CD4-positive, alpha-beta T cell treated with Interleukin-10 for 1 hour (primary cell): ENCODE results near the gene FAM221B.

Source experiments
- DNase-seq: peaks from one replicate; pipeline ENCODE4 v3.0.0-alpha.2; 2020

The FAM221B gene

GRCh38 chr9:35814841-35815543, 13.5 kb downstream of the FAM221B start, which contains the start of gene HINT2:
HINT2 (minus strand) TSS chr9:35815042; CDS start chr9:35814979, 63 bp downstream.
- peak; percentile 98 for DNase-seq

GRCh38 chr9:35814106-35814840, 14.3 kb downstream of the FAM221B start:
- peak; percentile 36 for DNase-seq

- no peak for DNase-seq
These were observed 15.0 kb downstream of the FAM221B start for GRCh38 chr9:35813434-35814105.

GRCh38 chr9:35812025-35812602, 16.4 kb downstream of the FAM221B start, which contains the start of gene SPAG8:
SPAG8 (minus strand) TSS chr9:35812262; CDS start chr9:35812147, 115 bp downstream.
- peak; percentile 98 for DNase-seq

GRCh38 chr9:35811381-35812024, 17.0 kb downstream of the FAM221B start:
- no peak for DNase-seq

- DNase-seq, result no peak
These were observed 18.4 kb downstream of the FAM221B start for GRCh38 chr9:35810122-35810521.

- no peak for DNase-seq
These were observed 20.1 kb downstream of the FAM221B start for GRCh38 chr9:35808433-35808832.

GRCh38 chr9:35806101-35806500, 22.4 kb downstream of the FAM221B start:
- no peak for DNase-seq

- no peak for DNase-seq
These were observed 27.0 kb downstream of the FAM221B start for GRCh38 chr9:35801328-35802128.

GRCh38 chr9:35800530-35800929, 28.0 kb downstream of the FAM221B start:
- DNase-seq, result no peak

- no peak for DNase-seq
These were observed 29.7 kb downstream of the FAM221B start for GRCh38 chr9:35798658-35799374.

GRCh38 chr9:35797311-35798109, 31.0 kb downstream of the FAM221B start:
- no peak for DNase-seq

GRCh38 chr9:35795695-35796094, 32.8 kb downstream of the FAM221B start:
- DNase-seq, result no peak

- DNase-seq, result no peak
These were observed 35.1 kb downstream of the FAM221B start for GRCh38 chr9:35793461-35793860.

- no peak for DNase-seq
These were observed 35.7 kb downstream of the FAM221B start for GRCh38 chr9:35792826-35793225.

- DNase-seq, result no peak
These were observed 36.3 kb downstream of the FAM221B start for GRCh38 chr9:35792024-35792813.

- no peak for DNase-seq
These were observed 37.1 kb downstream of the FAM221B start, which contains the start of gene NPR2 for GRCh38 chr9:35791297-35791921. NPR2 (plus strand) TSS chr9:35791591; CDS start chr9:35792409, 818 bp downstream.

GRCh38 chr9:35790385-35791296, 37.9 kb downstream of the FAM221B start:
- peak; percentile 79 for DNase-seq
